GM21529 (cell line): Measurements from ENCODE around the gene FICD.
A peak's percentile ranks its signal among the peaks of the same experiment; 100 is the strongest.
"Not testable (repeated sequence)": the region's sequence is repeated elsewhere in the genome, so short reads cannot be mapped to it uniquely, and the experiment has no call there.

Experiments
- ATAC-seq: cut with Tn5 transposase; IDR thresholded peaks from one replicate; pipeline ENCODE4 v1.9.1; 2021; ENCODE audit not compliant: unreplicated experiment

FICD gene

GRCh38 chr12:108531929-108532848 lies 17.1 kb downstream of the FICD start:
- no peak for ATAC-seq

GRCh38 chr12:108538146-108538545 lies 23.1 kb downstream of the FICD start:
- ATAC-seq, result no peak

DNA sequence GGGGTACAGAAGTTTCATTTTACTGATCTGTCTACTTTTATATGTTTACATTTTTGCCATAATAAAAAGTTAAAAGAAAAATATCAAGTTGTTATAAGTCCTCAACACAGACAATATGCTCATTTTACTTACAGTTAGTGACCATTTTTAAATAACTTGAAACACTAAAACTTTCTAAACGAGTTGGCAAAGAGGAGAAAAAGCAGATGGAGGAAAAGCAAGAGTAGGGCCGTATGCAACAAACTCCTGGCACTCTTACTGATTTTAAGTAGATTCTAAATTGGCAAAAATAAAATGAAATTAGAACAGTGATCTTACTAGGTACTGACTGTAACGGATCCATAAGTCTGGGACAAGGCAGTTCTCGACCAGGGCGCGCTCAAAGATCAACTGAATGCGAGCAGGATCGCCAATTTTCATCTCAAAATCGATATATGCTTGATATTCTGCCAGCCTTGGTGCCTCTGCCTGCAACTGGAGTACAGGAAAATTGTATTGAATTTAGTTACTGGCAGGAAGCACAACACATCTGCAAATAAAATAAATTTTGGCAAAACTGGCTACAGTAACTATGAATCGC lies 23.6 kb downstream of the FICD start:
- ATAC-seq, result no peak

DNA sequence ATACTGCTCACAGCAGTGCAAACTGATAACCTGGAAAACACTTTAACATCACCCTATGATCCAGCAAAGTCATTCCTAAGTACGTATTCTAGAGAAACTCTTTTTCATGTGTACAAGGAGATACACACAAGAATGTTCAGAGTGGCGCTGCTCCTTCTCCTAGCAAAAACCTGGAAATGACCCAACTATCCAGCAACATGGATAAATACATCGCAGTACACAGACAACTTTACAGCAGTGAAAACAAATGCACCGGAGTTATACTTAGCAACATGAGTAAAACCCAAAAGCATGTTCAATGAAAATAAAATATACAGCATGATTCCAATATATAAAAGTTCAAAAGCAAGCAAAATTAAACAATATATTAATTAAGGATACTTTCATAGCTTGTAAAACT lies 27.2 kb downstream of the FICD start:
- no peak for ATAC-seq

GRCh38 chr12:108543652-108544051 lies 28.6 kb downstream of the FICD start:
- no peak for ATAC-seq

GRCh38 chr12:108547686-108548085 lies 32.6 kb downstream of the FICD start:
- no peak for ATAC-seq

DNA sequence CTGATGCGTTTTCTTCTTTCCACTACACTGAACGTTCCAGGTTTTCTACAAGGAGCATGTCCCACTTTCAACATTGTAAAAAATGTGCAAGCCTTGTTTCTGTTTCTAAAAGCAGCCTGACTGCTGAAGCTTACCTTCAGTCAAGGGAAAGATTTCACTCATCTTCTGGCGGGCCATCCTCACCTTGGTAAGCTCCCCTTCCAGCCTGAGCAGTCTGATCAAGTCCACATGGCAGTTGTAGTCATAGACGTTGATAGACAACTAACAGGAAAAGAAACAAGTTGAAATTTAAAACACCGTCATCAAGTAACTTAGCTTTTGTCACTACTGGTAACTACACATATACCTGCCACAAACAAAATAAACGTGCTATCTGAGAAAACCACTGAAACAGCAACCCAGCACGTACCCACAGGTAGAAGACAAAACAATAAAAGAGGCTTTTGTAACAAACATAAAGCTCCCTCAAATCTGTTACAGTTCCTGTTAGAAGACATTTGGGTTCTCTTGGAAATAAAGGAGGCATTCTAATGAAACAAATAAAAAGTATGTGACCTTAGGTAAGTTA lies 34.0 kb downstream of the FICD start:
- ATAC-seq, result no peak

- no peak for ATAC-seq
Observed at GRCh38 chr12:108551535-108551934, 36.5 kb downstream of the FICD start.

- no peak for ATAC-seq
Observed at GRCh38 chr12:108553799-108554198, 38.7 kb downstream of the FICD start.

DNA sequence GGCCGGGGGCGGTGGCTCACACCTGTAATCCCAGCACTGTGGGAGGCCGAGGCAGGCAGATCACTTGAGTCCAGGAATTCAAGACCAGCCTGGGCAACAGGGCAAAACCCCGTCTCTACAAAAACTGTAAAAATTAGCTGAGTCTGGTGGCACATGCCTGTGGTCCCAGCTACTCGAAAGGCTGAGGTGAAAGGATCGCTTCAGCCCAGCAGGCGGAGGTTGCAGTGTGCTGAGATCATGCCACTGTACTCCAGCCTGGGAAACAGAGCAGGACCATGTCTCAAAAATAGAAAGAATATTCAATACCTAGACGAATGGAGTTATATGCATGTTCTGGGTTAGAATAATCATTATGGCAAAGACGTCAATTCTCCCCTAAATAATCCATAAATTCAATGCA lies 40.3 kb downstream of the FICD start:
- ATAC-seq, result not testable (repeated sequence)

GRCh38 chr12:108559007-108559655 lies 44.1 kb downstream of the FICD start:
- no peak for ATAC-seq

DNA sequence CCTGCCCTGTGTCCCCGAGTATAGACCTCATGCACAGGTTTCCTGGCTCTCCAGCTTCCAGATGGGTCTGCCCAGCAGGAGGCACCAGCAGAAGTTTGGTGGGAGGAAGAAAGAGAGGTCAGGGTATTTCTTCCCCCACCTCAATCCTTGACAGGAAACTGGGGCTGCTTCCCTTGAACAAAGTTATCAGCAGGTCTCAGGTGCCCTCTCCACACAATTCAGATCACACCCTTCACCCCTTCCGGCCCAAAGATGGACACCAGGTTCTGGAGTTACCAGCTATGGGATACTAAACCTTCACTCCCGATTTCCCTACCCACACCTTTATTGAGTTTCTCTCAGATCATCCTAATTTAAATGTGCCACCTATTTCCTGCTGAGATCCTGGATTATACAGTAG lies 44.7 kb downstream of the FICD start:
- ATAC-seq, result no peak

DNA sequence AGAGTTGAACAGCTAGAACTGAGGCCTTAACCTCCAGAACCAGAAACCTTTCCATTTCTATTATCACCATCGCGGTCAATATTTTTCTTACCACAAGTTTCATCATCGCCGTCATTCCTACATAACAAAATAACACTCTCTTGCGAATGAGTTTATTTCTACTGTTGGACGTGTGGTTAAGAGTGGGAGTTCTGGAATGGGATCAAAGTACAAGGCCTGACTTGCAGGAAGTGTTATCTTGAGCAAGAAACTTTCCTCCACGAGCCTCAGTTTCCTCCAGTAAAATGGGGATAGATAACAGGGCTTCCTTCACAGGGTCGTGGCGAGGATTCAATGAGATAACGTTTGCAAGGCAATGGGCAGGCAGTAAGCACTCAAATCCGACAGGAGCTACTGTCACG lies 45.2 kb downstream of the FICD start:
- ATAC-seq, result no peak

DNA sequence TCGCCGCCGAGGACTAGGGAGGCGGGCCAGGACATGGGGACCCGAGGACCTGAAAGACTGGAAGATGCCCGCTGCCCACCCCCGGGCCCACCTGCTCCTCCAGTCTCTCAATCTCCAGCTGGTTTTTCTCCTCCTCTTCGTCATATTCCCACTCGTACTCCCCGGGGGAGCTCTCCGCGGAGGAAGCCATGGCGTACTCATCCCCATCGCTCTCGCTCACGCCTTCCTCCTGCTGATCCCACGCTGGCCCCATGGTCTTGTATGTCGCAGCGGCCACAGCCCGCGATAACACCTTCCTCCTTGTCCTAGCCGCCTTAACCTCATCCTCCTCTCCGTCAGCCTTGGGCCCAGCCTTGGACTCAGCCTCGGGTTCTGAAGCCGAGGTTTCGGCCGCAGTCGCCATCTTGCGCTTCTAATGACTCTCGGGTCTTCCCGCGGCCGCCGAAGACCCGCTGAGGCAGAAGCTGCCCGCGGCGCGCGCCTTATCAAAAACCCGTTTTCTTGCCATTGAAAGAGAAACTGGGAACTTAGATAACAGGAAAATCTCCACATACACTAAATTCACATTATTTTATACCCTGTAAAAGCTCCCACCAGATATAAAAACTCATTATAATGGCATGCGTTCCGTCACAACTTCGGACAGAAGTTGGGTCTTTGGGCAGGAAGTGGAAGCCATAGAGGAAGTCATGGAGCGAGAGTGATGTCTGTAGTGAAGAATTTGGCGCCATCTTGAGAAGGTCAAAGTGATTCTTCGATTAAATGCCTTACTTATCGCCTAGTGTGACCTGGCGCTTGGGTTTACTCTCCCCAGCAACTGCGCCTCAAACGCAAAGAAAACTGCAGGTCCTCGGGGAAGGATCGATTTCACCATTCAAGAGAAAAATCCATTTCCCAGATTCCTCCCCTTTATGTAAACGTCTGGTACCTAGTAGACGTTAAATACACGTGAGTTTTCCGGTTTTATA lies 46.0 kb downstream of the FICD start, which contains the start of gene SART3:
TSS of gene SART3 (minus strand) at position 422 of the 968 bp plus-strand sequence. CDS start at position 403, 19 bp downstream.
- ATAC-seq, result peak; percentile 40

GRCh38 chr12:108561852-108562347 lies 46.8 kb downstream of the FICD start:
- peak; percentile 6 for ATAC-seq

GRCh38 chr12:108562348-108563135 lies 47.5 kb downstream of the FICD start, which contains the start of gene ISCU:
Gene ISCU (plus strand): TSS chr12:108562596. CDS start chr12:108562623, 27 bp downstream.
- peak; percentile 54 for ATAC-seq

GRCh38 chr12:108563136-108563803 lies 48.2 kb downstream of the FICD start:
- peak; percentile 33 for ATAC-seq

DNA sequence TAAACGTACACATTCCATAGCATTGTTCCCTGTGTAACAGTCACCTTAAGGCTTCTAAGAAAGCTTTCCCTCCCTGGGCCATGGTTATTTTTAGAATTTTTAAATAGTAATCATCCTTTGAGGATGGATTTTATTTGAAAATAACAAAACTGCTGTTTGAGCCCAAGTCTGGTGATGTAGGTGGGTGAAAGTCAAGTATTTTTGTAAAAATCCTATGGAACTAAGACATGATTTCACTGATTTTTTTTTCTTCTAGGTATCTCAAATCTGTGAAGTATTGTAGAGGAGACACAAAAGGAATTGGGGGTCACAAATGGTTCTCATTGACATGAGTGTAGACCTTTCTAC lies 48.7 kb downstream of the FICD start:
- ATAC-seq, result no peak

- ATAC-seq, result no peak
Observed at GRCh38 chr12:108564724-108565123, 49.6 kb downstream of the FICD start.
